ENCODE measurements around the gene BMP7.

BMP7 gene

DNA sequence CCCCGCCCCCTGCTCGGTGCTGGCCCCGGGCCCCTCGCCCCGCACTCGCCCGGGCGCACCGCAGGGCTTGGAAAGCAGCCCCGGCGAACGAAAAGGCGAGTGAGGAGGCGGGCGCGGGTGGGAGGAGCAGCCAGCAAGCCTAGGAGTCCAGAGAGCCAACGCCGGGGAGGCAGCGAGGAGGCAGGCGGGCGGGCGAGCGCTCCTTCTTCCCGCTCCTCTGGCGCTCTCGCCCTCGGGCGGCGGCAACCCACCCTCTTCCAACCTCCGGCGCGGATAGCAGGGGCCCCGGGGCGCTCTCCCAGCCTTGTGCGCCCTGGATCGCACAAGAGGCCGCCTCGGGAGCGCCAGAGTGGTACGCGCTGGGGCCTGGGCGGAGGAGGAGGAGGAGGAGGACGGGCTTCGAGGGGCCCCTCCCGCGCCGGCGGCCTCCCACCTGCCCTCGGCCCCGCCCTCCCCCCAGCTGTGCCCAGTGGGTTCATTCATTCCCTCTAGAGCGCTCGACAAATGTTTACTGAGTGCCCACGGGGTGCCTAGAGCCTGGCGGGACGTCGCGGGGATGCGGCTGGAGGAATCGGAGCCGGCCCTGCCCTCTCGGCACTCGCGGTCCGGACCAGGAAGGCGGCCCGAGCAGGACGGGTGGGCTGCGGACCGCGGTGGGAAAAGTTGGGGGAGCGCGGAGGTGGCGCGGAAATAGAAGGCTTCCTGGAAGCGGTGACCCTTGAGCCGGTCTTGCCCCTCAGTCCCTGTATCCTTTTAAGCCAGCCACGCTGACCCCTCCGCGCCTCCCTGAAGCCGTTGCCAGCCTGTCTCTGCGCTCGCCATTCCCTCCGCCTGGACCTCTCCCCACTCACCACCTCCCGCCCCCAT lies at the start of gene BMP7:
TSS of gene BMP7 (minus strand) at position 351 of the 867 bp plus-strand sequence. CDS start 519 bp downstream, outside the sequence.
- DNase-seq, result no peak

DNA sequence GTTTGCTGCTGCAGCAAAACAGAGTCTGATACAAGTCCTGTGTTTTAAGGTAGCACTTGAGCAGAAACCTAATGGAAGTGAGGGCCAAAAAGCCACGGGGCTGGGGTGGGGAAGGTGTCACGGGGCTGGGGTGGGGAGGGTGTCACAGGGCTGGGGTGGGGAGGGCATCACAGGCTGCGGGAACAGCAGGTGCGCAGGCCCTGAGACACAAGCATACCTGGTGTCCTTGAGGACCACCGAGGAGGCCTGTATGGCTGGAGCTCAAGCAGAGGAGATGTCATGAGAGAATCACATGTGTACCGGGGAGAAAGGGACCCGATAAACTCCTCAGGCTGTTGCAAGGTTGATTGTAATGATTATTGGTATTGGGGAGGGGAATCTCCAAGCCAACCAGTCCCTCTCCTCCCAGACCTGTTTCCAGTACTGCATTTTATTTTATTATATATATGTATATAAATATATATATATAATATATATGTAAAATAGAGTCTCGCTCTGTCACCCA lies 49.6 kb upstream of the BMP7 start:
- DNase-seq, result no peak

DNA sequence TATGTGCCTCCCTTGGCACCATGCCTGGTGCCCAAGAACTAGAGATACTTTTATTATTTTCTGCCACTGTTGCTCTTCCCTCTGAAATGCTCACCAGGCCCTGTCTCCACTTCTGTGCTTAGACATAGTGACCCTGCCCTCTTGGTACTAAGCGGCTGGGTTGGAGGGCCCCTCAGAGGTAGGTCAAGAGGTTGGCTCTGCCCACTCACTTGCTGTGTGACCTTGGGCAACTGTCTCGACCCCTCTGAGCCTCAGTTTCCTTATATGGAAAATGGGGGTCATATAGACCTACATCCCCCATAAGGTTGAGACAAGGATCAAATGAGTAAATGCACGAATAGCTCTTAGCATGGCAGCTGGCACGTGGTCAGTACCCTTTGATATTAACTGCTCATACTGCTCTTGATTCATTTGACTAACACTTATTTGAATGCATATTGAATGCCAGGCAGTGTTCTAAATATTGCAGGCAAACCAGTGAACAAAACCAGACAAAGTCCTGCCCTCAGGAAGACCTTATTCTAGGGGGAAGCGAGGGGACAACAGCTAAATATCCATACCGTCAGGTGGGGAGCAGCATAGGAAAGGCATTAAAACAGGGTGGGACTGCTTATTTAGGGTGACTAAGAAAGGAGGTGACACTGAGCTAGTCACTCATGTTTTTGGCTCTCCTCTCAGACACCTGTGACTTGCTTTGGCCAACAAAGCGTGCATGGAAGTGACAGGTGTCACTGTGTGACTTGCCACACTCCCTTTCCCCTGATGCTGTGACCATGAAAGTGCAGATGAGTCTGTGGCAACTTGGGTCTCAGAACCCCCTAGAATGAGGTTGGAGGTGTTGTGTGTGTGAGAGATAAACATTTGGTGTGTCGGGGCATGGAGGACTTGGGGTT lies 48.9 kb upstream of the BMP7 start:
- DNase-seq, result no peak

DNA sequence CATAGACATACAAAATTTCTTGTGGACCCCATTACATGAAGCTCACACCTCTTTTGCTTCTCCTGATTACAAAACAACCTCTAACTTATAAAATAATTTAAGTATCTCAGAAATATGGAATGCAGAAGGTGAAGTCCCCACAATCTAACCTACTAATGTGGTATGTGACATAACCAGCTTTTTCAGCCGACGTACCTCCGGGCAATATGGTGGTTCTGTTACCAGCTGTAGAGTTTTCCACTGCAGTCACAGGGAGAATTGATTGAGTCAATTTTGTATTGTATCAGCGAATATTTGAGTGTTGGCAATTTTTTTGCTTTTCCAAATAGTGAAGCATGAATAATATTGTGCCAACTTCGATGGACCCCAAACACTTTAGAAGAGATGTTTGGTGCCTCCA lies 47.5 kb upstream of the BMP7 start:
- no peak for DNase-seq

DNA sequence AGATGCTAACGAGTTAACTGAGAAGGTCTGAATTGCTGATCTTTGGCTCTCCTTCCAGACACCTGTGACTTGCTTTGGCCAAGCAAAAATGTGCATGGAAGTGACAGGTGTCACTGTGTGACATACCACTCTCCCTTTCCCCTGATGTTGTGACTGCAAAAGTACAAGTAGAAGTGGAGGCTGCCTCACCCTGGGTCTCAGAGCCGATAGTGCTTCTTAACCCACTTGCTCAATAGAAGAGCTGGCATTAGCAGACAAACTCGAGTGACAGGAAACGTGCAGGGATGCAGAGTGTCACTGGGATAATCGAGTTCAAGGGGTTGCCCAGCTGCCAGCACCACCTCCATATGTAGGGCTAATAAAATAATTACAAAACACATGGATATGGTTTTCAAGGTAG lies 46.8 kb upstream of the BMP7 start:
- no peak for DNase-seq

DNA sequence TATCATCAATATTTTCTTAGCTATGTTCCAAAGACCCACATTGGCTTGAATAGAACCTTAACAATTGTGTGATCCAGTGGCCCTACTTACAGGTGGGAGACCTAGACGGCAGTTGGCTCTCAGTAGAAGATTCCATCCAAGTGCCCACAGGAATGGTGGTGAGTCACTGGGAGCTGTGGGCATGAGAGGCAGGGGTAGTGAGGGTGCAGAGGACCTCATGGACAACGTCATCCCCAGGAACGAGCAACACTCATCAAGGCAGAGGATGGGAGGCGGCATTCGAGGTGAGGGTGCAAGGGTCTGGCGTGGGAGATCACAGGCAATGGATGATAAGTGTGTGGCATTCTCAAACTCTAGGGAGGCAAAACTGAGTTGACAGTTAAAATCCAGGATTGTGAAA lies 45.7 kb upstream of the BMP7 start:
- DNase-seq, result no peak

DNA sequence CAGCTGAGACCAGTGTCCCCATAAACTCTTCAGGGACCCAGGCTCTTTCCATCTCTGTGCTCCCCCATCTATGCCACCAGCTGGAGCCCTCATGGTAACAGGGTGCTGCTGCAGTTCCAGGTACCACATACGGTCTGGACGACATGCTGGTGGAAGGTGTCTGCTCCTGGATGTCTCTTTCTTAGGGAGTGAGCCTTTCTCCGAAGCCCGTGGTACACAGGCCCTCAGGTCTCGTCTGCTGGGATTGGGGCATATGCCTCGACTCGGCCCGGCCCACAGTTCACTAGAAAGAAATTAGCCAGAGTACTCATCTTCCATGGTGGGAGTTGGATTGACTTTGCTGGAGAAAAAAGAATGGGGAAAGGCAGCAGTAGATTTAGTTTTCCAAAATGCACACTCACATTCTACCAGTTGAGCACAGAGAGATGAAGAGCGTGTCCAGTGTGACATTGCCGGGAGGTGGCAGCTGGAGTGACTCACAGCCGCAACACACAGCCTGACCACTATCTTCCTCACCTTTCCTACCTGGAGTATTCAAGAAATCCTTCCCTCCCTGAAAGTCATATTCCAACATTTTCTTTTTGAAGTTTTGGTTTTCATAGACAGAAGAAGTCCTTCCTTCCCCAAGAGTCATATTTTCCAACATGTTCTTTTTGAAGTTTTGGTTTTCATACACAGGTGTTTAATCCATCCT lies 44.5 kb upstream of the BMP7 start:
- DNase-seq, result no peak

DNA sequence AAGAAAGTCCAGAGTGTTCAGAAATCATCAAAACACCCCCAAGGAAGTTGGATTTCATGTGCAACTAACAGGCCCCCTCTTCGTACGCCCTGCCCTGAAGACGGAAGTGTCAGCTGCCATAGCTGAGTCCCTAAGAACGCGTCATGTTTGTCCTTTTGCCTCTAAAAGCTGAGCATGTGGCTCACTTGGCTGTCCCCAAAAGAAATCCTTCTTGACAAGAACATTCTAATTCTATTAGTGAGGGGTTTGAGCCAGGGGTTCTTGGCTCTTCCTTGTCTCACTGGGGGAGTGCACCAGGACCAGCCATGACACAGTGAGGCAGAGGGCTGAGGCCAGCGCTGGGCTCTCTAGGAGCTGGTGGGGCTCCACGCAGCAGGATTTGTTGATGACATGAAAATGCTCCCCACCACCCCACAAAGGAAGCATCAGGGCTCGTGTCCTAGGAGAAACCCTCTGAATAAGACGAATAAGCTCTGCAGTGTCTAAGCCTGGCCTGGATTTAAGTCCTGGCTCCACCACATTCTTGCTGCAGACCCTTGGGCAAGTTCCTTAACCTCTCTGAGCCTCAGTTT lies 43.2 kb upstream of the BMP7 start:
- no peak for DNase-seq

DNA sequence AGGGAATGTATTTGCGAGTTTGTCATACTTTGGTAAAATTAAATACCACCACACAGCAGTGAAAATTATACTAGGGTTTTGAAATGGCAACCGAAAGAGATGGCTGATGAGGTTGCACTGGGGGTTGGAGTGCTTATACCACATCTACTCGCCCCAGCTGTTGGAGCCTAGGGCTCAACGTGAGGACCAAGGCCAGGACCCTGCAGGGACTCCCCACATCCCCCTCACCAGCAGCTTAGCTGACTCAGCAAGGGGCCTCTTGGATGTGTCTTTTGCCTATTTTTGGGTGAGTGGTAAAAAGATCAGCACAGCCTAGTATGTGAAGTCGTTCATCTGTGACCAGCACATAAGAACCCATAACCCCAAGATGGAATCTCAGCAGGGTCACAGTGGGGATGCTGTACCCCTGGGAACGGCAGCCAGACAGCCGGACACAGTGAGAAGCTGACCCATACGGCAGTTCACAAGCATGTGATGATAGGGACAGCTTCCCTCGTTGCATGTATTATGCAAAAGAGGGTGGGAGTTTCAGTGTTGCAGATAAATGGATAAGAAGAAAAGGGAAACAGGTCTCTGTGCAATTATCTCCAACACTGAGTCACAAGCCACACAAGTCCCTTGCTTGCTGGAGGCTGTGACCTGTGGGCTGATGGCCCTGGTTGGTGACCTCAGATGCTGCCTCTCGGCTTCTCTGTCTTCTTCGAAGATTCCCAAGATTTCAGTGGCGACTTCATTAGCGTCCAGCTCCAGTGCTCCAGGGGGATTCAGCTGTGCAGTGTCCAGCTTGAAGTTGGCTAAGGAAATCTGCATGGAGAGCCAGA lies 42.2 kb upstream of the BMP7 start:
- DNase-seq, result no peak

DNA sequence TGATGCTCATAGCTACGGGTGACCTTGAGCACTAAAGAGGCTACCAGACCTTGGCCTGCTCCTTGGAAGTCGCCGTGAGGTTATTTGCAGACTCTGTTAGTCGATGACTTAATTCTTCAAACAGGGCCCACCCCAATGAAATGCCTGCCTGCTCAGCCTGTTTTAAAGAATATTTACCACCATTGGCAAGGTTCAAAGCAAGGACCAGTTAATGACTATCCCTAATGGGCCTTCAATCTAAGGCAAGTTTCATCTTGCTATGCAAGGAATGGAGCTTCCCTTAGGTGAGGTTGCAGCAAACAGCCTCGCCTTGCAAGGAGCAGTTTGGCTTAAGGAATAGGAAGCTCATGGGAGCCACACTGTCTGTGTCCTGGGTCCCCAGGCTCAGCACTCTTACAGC lies 40.3 kb upstream of the BMP7 start:
- no peak for DNase-seq

DNA sequence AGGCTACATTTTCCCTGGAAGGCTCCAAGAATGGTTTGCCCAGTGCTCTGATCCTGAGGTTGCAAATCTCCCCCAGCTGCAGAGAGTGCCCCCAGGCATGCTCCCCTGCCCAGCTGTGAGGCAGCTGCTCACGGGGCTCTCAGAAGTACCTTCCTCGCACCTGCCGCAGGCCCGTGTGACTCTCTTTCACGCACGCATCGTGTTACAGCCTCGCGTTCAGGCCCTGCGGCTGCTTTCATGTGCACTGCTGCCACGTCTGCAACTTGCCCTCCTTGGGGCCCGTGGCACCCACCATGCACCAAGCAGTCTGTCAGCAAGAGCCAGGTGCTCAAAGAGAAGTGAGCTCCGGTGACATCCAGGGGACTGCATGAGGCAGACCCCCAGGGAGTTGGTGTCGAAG lies 34.6 kb upstream of the BMP7 start:
- DNase-seq, result no peak

DNA sequence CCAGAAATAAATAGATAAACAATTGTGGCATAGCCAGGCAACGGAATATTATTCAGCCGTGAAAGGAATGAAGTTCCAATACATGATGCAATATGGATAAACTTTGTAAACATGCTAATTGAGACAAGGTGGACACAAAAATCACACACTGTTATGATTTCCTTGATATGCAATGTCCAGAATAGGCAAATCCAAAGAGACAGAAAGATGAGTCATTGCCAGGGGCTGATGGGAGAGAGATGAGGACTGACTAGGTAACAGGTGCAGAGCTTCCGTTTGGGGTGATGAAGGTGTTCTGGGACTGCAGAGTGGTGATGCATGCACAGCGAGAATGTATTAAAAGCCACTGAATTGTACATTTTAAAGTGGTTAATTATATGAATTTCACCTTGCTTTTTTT lies 32.0 kb upstream of the BMP7 start:
- DNase-seq, result no peak

DNA sequence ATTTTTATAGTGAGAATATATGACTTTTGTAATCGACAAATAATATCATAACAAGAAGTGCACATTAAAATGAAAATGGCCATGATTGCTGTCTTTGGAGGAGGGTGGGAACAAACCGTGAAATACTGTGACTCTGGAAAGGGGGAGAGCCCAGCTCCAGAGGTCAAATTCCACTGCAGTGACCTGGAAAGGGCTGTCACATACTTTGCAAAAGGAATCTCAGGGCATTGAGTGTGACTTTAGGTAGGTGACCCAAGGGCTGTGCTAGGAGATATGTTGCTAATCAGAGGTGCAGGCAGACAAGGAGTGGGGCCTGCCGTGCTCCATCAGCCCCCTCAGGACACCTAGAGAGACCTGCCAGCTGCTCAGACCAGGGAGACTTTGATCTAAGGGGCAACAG lies 28.1 kb upstream of the BMP7 start:
- DNase-seq, result no peak

DNA sequence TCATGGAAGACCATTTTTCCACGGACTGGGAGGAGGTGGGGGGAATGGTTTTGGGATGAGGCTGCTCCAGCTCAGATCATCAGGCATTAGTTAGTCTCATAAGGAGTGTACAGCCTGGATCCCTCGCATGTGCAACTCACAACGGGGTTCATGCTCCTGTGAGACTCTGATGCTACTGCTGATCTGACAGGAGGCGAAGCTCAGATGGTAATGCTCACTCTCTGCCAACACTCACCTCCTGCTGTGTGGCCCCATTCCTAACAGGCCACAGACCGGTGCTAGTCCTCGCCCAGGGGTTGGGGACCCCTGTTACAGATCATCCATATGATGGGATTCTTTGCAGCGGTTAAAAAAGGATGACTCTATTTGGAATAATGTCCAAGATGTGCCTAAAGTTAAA lies 27.6 kb upstream of the BMP7 start:
- no peak for DNase-seq

DNA sequence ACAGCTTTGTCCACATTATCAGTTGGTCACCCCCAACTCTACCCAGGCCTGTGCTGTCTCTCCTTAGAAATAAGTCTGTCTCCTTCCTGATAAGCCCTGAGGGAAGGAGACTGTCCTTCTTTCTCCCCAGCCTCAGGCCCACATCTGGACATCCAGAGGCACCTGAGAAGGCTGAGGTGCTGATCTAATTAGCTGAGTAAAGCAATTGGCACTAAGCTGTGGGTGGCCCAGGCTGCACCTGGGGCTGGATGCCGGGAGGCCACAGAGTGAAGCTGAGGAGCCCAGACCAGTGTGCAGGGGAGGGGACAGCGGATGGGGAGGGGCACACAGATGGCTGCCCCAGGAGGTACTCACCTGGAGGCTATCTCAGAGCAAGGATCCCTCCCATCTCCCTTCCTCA lies 26.2 kb upstream of the BMP7 start:
- DNase-seq, result no peak

DNA sequence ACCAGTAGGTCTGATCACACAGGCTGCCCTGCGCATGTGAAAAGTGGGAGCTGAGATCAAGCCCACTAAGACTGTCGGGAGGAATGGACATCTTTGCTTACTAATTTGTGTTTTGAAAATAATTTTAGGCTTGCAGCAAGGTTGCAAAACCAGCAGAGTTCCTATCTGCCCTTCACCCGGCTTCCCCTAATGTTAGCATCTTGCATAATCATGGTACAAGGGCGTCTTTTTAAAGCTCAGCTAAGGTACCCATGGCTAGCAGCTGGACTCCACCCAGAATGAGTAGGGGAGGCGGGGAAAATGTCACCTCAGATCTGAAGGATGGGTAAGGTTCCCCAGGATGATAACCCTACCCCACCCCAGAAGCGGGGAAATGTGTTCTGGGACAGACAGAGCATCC lies 25.3 kb upstream of the BMP7 start:
- DNase-seq, result no peak

DNA sequence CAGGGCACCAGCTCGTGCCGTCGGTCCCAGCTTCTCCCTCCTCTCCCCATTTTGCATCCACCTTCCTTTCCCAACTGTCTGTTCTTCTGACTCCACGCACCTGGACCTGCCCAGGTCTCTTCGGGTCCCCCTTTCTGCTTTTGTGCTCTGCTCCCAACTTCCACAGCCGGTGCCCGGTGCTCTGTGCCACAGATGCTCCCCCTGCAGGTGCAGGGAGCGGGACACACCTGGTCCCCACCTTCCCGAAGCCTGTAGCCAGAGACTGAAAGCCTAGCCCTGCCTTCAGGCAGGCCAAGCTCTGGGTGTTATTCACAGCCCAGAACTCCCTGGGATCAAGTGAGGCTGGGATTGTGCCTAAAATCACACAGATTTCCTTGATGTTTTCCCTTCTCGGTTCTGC lies 24.6 kb upstream of the BMP7 start:
- DNase-seq, result no peak

DNA sequence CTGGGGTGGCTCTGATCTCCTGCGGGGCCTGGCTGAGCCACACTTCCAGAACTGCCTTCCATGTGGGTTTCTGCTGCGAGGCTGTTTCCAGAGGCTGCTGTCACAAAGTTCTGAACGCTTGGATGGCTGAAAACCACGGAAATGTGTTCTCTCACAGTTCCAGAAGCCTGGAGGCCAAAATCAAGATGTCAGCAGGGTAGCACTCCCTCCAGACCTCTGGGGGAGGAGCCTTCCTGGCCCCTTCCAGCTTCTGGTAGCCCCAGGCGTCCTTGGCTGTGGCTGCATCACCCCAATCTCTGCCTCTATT lies 23.7 kb upstream of the BMP7 start:
- no peak for DNase-seq

DNA sequence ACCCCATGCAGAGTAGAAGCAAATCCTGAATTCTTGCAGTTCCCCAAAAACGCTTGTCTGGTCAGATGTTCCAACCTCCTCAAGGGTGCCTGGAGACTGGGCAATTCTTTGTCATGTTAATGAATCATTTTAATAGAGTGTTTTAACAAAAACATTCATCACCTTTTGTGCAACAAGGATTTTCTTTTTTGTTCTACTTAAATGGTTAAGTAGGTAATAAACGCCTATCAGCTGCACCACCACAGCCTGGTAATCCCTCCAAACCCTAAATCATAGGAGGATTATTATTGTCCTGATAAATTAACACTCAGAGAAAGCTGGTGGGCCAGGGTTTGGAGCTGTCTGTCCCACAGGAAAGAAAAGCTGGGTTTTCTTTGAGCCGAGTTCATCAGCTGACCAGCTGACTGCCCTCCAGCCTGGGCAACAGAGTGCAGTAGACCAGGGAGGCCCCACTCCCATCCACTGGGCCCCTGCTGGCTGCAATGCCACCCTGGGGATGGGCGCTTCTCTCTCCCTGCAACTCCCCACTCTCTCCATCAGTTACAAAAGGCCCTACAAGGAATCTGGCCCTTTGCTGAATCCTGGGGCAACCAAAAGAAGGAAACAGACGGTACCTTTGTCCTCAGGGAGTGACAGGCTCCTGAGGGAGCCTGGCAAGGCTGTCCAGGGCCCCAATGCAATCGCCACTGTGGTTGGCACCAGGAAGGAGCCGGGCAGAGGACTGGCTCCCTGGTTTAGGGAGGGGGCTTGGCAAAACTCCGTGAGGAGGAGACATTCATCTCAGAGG lies 23.1 kb upstream of the BMP7 start:
- DNase-seq, result no peak

DNA sequence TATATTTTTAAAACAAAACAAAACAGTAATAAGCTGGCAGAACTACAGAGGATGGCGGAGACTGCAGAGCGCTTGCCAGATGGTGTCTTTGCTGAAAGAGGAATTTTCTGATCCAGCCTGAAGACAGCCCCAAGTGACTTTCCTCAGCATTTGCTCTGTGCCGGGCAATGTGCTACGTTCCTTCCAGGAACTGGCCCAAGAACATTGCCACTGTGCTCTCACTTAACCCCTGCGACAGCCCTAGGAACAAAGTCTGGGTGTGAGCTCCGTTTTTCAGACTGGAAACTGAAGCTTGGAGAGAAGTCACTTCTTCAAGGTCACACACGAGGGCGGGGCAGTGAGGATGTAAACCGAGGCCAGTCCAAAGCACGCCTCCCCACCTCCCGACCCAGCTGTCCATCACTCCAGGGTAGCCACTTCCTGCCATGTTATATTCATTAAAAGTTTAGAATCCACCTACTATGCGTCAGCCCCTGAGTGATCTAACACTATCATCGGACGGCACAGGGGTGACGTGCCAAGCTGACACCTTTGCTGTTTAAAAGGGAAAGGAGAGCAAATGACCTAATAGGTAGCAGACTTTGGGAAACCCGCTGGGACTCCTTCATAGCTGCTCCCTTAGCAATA lies 22.3 kb upstream of the BMP7 start:
- no peak for DNase-seq

DNA sequence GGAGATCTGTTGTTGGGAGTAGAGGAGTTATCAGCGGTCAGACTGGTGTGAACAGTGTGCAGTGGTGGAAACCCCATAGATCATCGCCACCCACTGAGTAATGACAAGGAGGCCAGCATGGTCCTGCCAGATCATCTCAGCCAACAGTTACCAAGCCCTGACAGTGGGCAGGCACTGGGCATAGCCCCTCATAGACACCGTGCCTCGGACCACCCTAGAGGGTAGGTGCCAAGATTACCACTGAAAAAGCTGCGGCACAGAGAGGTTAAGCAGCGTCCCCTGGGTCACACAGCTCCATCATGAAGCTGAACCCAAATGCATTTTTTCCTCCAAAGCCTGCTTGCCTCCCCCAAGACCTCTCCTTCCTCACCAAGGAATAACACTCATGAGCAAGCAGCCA lies 21.5 kb upstream of the BMP7 start:
- DNase-seq, result no peak

Measured in stimulated activated naive CD4-positive, alpha-beta T cell (primary cell).